22Rv1 (cell line): ENCODE data around the gene ELOVL1.

Experiments
- CTCF ChIP-seq: fragments of 450-650 bp; IDR thresholded peaks from 2 replicates; pipeline ENCODE4 v1.5.1; 2017; ENCODE audit warnings: mild to moderate bottlenecking
- ZFX ChIP-seq: fragments of 450-650 bp; IDR thresholded peaks from 2 replicates; pipeline ENCODE4 v1.6.1; 2017; ENCODE audit warnings: antibody characterized with exemption, borderline replicate concordance

DNA sequence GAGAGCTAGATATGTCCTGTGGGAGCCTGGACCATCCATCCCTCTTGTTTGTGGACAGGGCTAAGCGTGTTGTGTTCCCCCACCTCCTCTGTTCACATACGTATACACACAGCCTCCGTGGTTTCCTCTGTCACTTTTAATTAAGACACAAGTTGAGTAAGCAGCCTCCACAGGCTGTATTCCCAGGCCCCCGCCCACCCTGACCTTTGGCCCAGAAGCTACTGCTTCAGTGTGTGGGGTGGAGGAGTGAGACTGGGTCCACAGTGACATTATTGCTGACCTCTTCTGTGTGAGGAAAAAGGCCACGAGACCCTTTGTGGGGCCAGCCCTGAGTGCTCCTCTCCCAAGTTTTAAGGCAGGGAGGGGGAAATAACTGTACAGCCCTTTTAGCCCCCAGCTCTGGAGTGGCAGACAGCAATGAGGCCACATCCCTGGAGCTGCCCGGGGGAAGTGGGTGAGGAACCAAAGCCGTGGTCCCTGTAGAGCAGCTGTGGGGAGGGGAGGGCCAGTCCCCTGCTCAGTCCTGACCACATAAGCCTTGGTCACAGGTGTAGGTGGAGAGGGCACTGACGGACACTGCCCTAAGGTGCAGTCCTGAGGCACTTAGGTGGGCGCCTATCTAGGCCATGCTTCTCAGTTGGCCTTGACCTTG lies 4.4 kb downstream of the ELOVL1 start:
- no peak for TF ChIP-seq CTCF
- no peak for TF ChIP-seq ZFX
